Measurements from ENCODE around the gene RGR.
"Not testable (repeated sequence)": the region's sequence is repeated elsewhere in the genome, so short reads cannot be mapped to it uniquely, and the experiment has no call there.

The RGR gene

GRCh38 chr10:84258034-84258695 lies 13.3 kb downstream of the RGR start:
- no peak for DNase-seq (ENCODE audit: low spot score)

GRCh38 chr10:84261236-84261915 lies 16.5 kb downstream of the RGR start:
- DNase-seq (ENCODE audit: low spot score), result no peak

GRCh38 chr10:84262190-84262956 lies 17.5 kb downstream of the RGR start:
- no peak for DNase-seq (ENCODE audit: low spot score)

GRCh38 chr10:84263716-84264115 lies 18.9 kb downstream of the RGR start:
- DNase-seq (ENCODE audit: low spot score), result no peak

GRCh38 chr10:84264611-84265141 lies 19.8 kb downstream of the RGR start:
- peak; percentile 73 for DNase-seq (ENCODE audit: low spot score)

- DNase-seq (ENCODE audit: low spot score), result no peak
Measured at GRCh38 chr10:84265418-84265817, 20.6 kb downstream of the RGR start.

- DNase-seq (ENCODE audit: low spot score), result peak; percentile 64
Measured at GRCh38 chr10:84267503-84268126, 22.8 kb downstream of the RGR start.

GRCh38 chr10:84269162-84269561 lies 24.3 kb downstream of the RGR start:
- DNase-seq (ENCODE audit: low spot score), result no peak

- DNase-seq (ENCODE audit: low spot score), result peak; percentile 56
Measured at GRCh38 chr10:84269773-84270172, 24.9 kb downstream of the RGR start.

GRCh38 chr10:84270708-84271107 lies 25.9 kb downstream of the RGR start:
- no peak for DNase-seq (ENCODE audit: low spot score)

GRCh38 chr10:84279876-84280475 lies 35.1 kb downstream of the RGR start:
- DNase-seq (ENCODE audit: low spot score), result not testable (repeated sequence)

- no peak for DNase-seq (ENCODE audit: low spot score)
Measured at GRCh38 chr10:84286695-84287094, 41.8 kb downstream of the RGR start.

GRCh38 chr10:84288151-84288550 lies 43.3 kb downstream of the RGR start:
- no peak for DNase-seq (ENCODE audit: low spot score)

- no peak for DNase-seq (ENCODE audit: low spot score)
Measured at GRCh38 chr10:84289521-84290200, 44.8 kb downstream of the RGR start.

GRCh38 chr10:84290235-84290634 lies 45.4 kb downstream of the RGR start:
- no peak for DNase-seq (ENCODE audit: low spot score)

- DNase-seq (ENCODE audit: low spot score), result peak; percentile 68
Measured at GRCh38 chr10:84291384-84291783, 46.5 kb downstream of the RGR start.

- no peak for DNase-seq (ENCODE audit: low spot score)
Measured at GRCh38 chr10:84292502-84292901, 47.6 kb downstream of the RGR start.

GRCh38 chr10:84293171-84293570 lies 48.3 kb downstream of the RGR start:
- DNase-seq (ENCODE audit: low spot score), result no peak

GRCh38 chr10:84293574-84294016 lies 48.7 kb downstream of the RGR start:
- DNase-seq (ENCODE audit: low spot score), result no peak

- DNase-seq (ENCODE audit: low spot score), result no peak
Measured at GRCh38 chr10:84294766-84295447, 50.1 kb downstream of the RGR start.

Data from AG08396 (cell line).